RWPE1 (cell line): ENCODE measurements around the gene CDK1.
A peak's percentile ranks its signal among the peaks of the same experiment; 100 is the strongest.

Experiments used
- CTCF ChIA-PET: fragments of 350-600 bp; sonication (Branson Sonifier 250); formaldehyde crosslinking; extraction: SDS; loops from one replicate; lab custom pipeline; 2021; lab: Yijun Ruan, JAX
- POLR2A ChIA-PET: fragments of 400-600 bp; formaldehyde crosslinking; extraction: SDS; loops from one replicate; lab custom pipeline; 2020; ENCODE audit warnings: antibody characterized with exemption; ENCODE audit not compliant: low non-redundant PET; lab: Yijun Ruan, JAX
- DNase-seq: peaks from one replicate; pipeline ENCODE4 v3.0.0; 2012; ENCODE audit warnings: low spot score
- H3K27ac ChIP-seq: fragments of 450-650 bp; 2 replicates; pipeline ENCODE4 v1.5.1; 2017
- TF ChIP-seq, protein P1 (sequence below): fragments of 450-650 bp; conservative IDR thresholded peaks from 2 replicates; pipeline ENCODE4 v1.5.1; 2017; ENCODE audit warnings: low read depth, mild to moderate bottlenecking

The CDK1 gene

DNA sequence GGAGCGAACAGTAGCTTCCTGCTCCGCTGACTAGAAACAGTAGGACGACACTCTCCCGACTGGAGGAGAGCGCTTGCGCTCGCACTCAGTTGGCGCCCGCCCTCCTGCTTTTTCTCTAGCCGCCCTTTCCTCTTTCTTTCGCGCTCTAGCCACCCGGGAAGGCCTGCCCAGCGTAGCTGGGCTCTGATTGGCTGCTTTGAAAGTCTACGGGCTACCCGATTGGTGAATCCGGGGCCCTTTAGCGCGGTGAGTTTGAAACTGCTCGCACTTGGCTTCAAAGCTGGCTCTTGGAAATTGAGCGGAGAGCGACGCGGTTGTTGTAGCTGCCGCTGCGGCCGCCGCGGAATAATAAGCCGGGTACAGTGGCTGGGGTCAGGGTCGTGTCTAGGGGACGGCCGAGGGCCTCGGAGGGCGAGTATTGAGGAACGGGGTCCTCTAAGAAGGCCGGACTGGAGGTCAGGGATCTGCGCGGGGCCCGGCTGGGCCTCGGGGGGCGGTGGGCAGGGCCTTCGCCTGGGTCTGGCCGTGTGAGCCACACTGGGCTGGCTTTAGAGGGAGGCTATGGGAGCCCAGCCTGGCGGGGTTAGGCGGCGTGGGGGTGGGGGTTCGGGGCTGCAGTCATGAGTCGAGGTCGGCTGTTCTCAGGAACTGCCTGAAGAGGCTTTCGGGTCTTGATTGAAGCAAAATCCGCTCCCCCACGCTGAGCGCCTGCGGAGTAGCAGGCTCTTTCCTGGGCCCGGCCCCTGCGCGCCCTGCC, at the start of gene CDK1:
TSS of gene CDK1 (plus strand) at position 265 of the 757 bp plus-strand sequence. CDS start 1,688 bp downstream, outside the sequence.
- DNase-seq, result peak; percentile 100
- TF ChIP-seq, protein P1, sequence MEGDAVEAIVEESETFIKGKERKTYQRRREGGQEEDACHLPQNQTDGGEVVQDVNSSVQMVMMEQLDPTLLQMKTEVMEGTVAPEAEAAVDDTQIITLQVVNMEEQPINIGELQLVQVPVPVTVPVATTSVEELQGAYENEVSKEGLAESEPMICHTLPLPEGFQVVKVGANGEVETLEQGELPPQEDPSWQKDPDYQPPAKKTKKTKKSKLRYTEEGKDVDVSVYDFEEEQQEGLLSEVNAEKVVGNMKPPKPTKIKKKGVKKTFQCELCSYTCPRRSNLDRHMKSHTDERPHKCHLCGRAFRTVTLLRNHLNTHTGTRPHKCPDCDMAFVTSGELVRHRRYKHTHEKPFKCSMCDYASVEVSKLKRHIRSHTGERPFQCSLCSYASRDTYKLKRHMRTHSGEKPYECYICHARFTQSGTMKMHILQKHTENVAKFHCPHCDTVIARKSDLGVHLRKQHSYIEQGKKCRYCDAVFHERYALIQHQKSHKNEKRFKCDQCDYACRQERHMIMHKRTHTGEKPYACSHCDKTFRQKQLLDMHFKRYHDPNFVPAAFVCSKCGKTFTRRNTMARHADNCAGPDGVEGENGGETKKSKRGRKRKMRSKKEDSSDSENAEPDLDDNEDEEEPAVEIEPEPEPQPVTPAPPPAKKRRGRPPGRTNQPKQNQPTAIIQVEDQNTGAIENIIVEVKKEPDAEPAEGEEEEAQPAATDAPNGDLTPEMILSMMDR, result no peak
- CTCF ChIA-PET, result interaction anchor here (0.6 to 1.0 kb wide), 2 partner anchors 9 to 186 kb away, joined by 4 to 7 read pairs; no protein-coding TSS in a partner anchor
- peak within 1 kb of the TSS; percentile 89 for H3K27ac ChIP-seq
- POLR2A ChIA-PET, result interaction anchor here (0.6 kb wide), 1 partner anchor 319 kb away, joined by 3 read pairs; no protein-coding TSS in a partner anchor

DNA sequence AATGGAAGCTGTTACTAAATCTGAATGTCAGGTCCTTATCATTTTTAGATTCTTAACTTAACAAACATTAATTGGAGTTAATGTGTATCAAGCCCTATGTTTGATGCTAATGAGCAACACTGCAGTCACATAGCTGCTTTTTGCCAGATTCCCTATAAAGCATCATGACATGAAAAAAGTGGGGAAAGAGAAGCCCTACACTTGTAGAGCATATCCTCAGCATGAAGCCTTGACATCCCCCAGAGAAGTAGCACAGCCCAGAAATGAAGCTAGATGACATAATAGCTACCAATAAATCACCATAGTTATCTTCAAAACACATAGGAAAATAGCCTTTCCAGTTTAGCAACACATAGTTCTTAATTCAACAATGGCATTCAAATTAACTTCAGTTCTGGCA, 49.2 kb upstream of the CDK1 start:
- H3K27ac ChIP-seq, result no peak overlapping the region
- ChIA-PET CTCF (interaction anchor here (0.6 kb wide), 1 partner anchor 1266 kb away, joined by 3 read pairs; no protein-coding TSS in a partner anchor), POLR2A (no interaction called here)
- TF ChIP-seq, protein P1, result no peak
- no peak for DNase-seq

DNA sequence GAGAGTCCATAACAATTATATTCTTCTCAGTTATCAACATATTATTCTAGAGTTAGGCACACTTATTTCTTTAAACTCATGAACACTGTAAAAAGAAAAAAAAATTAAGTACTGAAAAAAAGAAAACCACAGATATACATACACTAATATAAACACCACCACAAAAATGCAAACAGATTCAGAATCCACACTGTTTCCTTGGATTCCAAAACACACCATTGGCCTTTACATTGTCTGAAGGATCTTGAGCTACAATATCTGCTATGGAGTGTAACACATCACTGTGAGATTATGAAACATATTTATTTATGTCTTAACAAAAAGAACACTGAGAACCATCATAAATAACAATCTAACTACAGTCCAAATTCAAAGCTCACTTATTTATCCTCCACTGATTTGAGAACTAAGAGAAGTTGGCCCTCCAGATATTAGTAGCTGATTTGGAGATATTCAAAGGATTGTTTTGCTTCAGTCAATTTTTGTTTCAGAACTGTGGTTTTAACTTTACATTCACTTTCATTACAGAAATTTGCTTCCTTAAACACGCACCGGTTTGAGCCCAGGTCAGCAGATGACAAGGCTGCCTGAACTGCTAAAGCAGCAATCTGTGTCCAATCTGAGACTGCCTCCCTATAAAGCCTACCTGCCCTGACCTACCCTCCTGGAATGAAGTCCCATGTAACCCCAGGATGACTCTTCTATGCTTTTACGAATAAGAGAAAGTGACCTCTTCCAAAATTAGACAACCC, 47.0 kb upstream of the CDK1 start:
- TF ChIP-seq, protein P1, result no peak
- POLR2A ChIA-PET, result no interaction called here
- DNase-seq, result no peak

DNA sequence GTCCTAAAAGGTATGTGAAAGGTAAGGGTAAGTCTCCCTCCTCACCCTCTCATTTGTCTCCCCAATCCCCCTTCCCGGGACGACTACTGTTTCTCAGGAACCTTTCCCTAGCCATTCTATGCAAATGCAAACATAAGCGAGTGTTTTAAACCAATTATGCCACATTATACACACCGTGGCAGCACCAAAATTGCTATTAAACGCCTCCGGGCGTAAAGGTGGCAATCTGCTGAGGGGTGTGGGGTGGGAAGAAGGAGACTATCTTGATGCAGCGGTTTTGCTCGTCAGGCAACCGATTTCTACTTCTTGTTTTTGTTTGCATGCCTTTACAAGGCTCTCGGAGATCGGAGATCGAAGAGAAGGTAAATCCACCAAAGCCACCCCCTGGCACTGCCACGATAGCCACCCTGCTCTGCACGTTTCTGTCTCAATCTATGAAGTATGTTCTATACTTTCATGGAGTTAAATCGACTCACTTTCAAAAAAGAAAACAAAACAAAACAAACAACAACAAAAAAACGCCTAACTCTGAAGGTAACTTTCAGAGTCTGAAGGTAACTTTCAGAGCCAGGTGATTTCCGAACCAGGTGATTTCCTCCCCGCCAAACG, 46.0 kb upstream of the CDK1 start:
- no peak overlapping the region for H3K27ac ChIP-seq
- DNase-seq, result peak; percentile 30
- ChIA-PET POLR2A (no interaction called here), CTCF (interaction anchor here (0.6 kb wide), 1 partner anchor 12 kb away, joined by 3 read pairs; no protein-coding TSS in a partner anchor)
- TF ChIP-seq, protein P1, result no peak

More for the DNA sequence above, 47.0 kb upstream of the CDK1 start:
- CTCF ChIA-PET, result no interaction called here
- H3K27ac ChIP-seq, result no peak overlapping the region

DNA sequence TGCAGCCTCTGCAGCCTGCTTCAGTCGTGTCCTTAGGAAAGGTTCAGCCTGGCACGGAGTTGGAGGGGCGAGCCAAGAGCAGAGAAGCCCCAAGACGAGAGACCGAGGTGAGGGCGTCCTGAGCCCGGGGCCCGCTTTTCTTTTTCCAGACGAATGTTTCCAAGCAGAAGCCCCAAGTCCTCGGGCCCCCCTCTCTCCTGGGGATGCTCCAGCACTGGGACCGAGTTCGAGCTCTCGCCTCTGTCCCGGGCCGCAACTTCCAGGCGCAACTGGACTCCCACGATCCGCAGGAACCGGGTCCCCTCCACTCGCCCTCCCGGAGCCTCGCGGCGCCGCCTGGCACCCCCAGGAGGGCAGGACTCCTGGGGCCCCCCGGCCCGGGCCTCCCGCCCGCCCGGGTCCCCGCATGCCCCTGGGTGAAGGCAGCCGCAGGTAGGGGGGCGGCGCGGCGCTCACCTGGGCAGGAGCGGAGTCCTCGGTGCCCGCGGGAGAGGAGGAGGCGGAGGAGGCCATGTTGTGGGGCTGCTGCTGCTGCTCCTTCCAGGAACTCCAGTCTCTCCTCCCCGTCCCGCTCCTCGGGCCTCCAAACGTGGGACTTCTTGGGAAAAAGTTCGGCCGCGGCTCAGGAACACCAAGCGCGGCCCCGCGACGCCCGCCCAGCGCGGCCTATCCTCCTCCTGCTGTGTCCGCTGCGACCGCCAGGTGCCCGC, 45.3 kb upstream of the CDK1 start:
- no peak overlapping the region for H3K27ac ChIP-seq
- ChIA-PET CTCF (interaction anchor here (0.6 kb wide), 3 partner anchors 13 to 290 kb away, joined by 3 read pairs; no protein-coding TSS in a partner anchor), POLR2A (no interaction called here)
- TF ChIP-seq, protein P1, result peak; percentile 62
- peak; percentile 21 for DNase-seq
